T-helper 17 cell (primary cell): ENCODE measurements around the gene PIAS3. TPM values are rescaled to one million over a fixed set of nuclear protein-coding genes. Genes with fewer than 3 reads are reported as not detected.
"Not testable (repeated sequence)": the region's sequence is repeated elsewhere in the genome, so short reads cannot be mapped to it uniquely, and the experiment has no call there.

ENCODE experiments used
- ATAC-seq: fragments of 150-1000 bp; cut with Tn5 transposase; 2 replicates; pipeline ENCODE4 v1.10.0; 2021; ENCODE audit warnings: mild to moderate bottlenecking, moderate library complexity
- DNase-seq, 3 donors: peaks; one replicate each; pipeline versions ENCODE4 v3.0.0 to v3.0.0-alpha.2; 2020 to 2021
- H3K9me3 ChIP-seq: one replicate; pipeline ENCODE4 v1.7.0; 2013; ENCODE audit warnings: low read length, mild to moderate bottlenecking; ENCODE audit not compliant: control insufficient read depth, poor library complexity, severe bottlenecking
- H3K27ac Mint-ChIP-seq: one replicate; pipeline ENCODE4 v1.8.0; 2022; ENCODE audit warnings: mild to moderate bottlenecking, moderate library complexity, mixed read lengths
- H3K27me3 Mint-ChIP-seq: one replicate; pipeline ENCODE4 v1.8.0; 2022; ENCODE audit warnings: mixed read lengths
- H3K36me3 Mint-ChIP-seq: one replicate; pipeline ENCODE4 v1.8.0; 2022; ENCODE audit warnings: low read depth, mixed read lengths
- H3K4me1 Mint-ChIP-seq: one replicate; pipeline ENCODE4 v1.8.0; 2022; ENCODE audit warnings: mild to moderate bottlenecking, mixed read lengths
- H3K4me3 Mint-ChIP-seq: one replicate; pipeline ENCODE4 v1.8.0; 2022; ENCODE audit warnings: mild to moderate bottlenecking, moderate library complexity, mixed read lengths
- total RNA-seq, 4 donors: library from RNA in 2 of 4; stranded (reverse) in 2 of 4; gene quantifications; one replicate each; pipeline ENCODE4 v1.2.3 and lab custom pipeline; 2022 to 2026

The PIAS3 gene
- total RNA-seq, 2 donors from 2014 or later, result 19.0 to 20.0 TPM

DNA sequence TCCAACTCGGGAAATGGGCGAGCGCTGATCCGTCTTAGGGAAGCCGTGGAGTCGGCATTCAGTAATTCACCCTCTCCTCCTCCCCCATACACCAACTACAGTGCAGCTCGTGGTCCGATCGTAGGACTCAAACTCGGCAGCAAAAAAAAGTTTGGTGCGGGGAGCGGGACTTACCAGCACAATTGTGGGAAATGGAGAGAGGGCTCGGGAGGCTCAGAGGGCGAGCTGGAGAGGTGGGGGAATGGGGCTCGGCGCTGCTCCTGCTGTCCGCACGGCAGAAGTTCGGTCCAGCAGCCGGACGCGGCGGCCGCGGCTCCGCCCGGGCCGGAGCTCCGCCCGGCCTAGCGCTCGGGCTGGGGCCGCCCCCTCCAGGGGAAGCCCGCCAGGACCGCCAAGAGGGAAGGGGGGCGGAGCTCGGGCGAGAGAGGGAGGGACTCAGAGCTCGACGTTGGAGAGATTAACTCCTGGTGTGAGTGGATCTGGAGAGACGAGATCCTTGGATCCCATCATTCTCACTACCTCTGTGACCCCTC, 676 bp upstream of the PIAS3 start:
- Mint-ChIP-seq H3K27ac (peak overlapping the region; percentile 82), H3K36me3 (peaks cover 5% of the 10 kb centered on the region), H3K4me1 (peaks cover 20% of the 10 kb centered on the region), H3K27me3 (no peaks in the 10 kb centered on the region), H3K4me3 (peak overlapping the region; percentile 96)
- DNase-seq, result peak; percentile 65 to 74 (median 69)
- H3K9me3 ChIP-seq, result no peaks in the 10 kb centered on the region
- ATAC-seq, result peak; percentile 75

DNA sequence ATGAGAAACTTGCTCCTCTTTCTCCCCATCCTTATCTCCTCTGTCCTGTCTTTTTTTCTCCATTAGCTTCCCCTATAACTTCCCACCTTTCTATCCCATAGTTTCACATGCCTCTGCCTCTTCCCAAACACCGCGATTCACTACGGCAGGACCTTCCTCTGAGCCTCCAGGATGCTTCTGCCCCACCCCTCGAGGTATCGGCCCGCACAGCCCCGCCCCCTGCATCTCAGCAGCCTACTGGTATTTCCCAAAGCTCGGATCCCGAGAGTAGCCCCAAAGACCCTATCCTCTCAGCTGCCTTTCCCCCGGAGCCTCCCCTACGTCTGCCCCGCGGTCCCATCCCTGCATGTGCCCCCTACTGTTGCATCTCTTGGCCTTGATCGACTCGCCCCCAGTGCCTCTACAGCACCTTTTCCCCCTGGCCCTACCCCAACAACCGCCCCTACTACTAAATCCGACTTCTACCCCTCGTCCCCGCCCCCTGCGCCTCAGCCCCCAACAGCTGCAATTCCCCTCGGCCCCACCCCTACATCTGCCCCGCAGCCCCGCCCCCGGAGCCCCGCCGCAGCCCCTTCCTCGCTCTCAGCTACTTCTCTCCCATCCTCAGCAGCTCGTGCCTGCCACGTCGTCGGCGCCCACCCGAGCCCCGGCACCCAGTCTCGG, 512 bp downstream of the PIAS3 start:
- H3K27ac Mint-ChIP-seq, result peak overlapping the region; percentile 82
- peaks cover 11% of the 10 kb centered on the region for H3K36me3 Mint-ChIP-seq
- ATAC-seq (peak; percentile 54), DNase-seq (peak; percentile 17 to 70 (median 69))
- H3K9me3 ChIP-seq, result no peaks in the 10 kb centered on the region
- H3K4me3 Mint-ChIP-seq, result peak overlapping the region; percentile 96
- H3K27me3 Mint-ChIP-seq, result no peaks in the 10 kb centered on the region
- H3K4me1 Mint-ChIP-seq, result peaks cover 20% of the 10 kb centered on the region

- H3K36me3 Mint-ChIP-seq, result peaks cover 13% of the 10 kb centered on the region
- peak overlapping the region; percentile 82 for H3K27ac Mint-ChIP-seq
- no peak for DNase-seq
- H3K4me1 Mint-ChIP-seq, result peaks cover 22% of the 10 kb centered on the region
- H3K4me3 Mint-ChIP-seq, result peak overlapping the region; percentile 96
- ATAC-seq, result no peak
- H3K27me3 Mint-ChIP-seq, result no peaks in the 10 kb centered on the region
- H3K9me3 ChIP-seq, result no peaks in the 10 kb centered on the region
Measured at GRCh38 chr1:145857170-145857569, 1.7 kb downstream of the PIAS3 start.

DNA sequence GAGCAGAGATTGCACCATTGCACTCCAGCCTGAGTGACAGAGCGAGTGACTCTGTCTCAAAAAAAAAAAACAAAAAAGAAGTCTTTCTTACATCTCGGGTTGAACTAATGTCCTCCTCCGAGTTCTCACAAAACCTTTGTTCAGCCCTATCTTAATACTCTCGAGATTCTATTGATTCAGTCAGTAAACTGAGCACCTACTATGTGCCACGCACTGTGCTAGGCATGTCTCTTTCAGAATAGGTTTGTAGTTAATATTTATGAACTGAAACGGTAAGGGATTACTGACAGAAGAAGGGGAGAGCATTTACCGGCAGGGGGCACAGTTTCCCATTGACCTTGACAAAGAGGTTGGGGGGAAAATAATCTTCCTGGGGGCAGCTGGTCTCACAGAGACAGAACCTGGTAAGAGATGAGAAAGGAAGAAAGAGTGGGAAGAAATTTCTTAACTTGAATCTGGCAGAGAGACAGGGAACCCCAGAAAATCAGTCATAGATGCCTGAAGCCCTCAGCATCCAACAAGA, 3.4 kb downstream of the PIAS3 start:
- Mint-ChIP-seq H3K4me3 (no peak overlapping the region), H3K4me1 (peaks cover 22% of the 10 kb centered on the region), H3K27me3 (no peaks in the 10 kb centered on the region), H3K36me3 (peaks cover 17% of the 10 kb centered on the region), H3K27ac (peak overlapping the region; percentile 82)
- ATAC-seq (no peak), DNase-seq (no peak)
- no peaks in the 10 kb centered on the region for H3K9me3 ChIP-seq

- H3K4me1 Mint-ChIP-seq, result peaks cover 12% of the 10 kb centered on the region
Measured at GRCh38 chr1:145849356-145850160, 9.3 kb downstream of the PIAS3 start.

DNA sequence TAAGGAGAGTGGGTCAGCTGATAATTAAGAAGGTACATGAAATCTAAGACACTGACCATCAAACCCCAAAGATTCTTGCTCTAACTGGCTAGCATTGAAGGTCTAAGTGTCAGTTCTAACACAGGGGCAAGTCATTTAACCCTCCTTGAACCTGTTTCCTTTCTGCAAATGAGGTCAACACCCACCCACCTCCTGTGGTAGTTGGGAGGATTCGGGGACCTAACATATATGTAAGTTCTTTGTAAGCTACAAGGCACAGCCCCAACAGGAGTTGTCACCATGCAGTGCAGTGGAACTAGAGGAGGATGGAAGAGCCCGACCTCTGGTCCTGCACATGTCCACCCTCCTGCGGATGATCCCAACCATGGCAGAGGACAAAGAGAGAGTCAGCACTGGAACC, 11.1 kb downstream of the PIAS3 start:
- no peaks in the 10 kb centered on the region for H3K9me3 ChIP-seq
- DNase-seq, result no peak
- no peak overlapping the region for H3K4me3 Mint-ChIP-seq
- peaks cover 12% of the 10 kb centered on the region for H3K4me1 Mint-ChIP-seq
- peaks cover 5% of the 10 kb centered on the region for H3K36me3 Mint-ChIP-seq
- H3K27me3 Mint-ChIP-seq, result no peaks in the 10 kb centered on the region
- no peak overlapping the region for H3K27ac Mint-ChIP-seq
- no peak for ATAC-seq

More at GRCh38 chr1:145849356-145850160, 9.3 kb downstream of the PIAS3 start:
- no peak for DNase-seq
- ATAC-seq, result no peak
- H3K9me3 ChIP-seq, result no peaks in the 10 kb centered on the region
- Mint-ChIP-seq H3K4me3 (no peak overlapping the region), H3K36me3 (peaks cover 12% of the 10 kb centered on the region), H3K27ac (peak overlapping the region; percentile 56), H3K27me3 (no peaks in the 10 kb centered on the region)

DNA sequence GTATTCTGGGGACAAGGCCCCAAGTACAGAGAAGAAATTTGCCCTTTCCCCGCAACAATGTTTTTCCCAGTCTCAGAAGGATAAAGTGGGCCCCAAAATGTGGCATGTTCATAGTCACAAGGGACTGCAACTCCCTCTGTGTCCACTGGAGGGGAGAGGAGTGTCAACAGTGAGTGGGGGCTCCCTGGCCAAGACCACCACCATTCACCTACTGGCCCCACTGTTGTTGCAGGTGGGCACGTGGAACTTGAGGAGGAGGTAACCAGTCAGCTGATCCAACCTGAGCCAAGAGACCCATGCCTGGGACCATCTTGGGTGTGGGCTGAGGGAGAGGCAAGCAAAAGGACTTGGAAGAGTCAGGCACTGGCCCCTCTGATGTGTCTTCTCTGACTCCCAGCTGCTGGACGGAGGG, 12.7 kb downstream of the PIAS3 start:
- H3K9me3 ChIP-seq, result no peaks in the 10 kb centered on the region
- Mint-ChIP-seq H3K27me3 (no peaks in the 10 kb centered on the region), H3K4me3 (no peak overlapping the region), H3K4me1 (peaks cover 10% of the 10 kb centered on the region), H3K36me3 (peaks cover 3% of the 10 kb centered on the region), H3K27ac (no peak overlapping the region)
- DNase-seq (no peak), ATAC-seq (peak; percentile 58)

DNA sequence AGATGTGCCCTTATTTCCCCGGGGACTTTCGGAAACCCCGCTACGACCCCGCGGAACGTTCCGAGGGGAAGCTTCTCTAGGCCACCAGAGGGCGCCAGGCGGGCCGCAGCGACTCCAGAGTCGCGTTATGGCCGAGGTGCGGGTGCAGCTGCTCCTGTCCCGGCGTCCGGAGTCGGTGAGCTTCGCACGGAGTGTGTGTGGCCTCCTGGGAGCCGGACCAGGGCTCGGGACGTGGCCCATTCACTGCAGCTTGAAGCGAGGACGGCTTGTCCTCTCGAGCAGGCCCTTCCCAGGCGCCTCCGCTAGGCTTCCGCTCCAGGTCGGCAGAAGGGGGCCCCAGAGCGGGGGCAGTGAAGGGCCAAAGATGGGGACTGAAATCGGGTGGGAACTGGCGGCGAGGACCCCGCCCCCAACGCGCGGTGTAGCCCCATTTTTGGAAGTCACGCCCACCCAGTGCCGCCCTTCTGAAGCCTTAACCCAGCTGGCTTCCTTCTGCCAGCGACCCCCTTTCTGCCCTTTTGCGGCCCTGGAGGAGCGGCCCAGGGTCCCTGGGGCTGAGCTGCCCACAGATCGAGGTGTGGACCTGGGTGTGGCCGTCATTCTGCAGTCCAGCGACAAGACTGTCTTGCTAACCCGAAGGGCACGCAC, 13.2 kb downstream of the PIAS3 start, which contains the start of gene NUDT17:
Gene NUDT17, plus strand, starts transcription at position 117 of the 648 bp plus-strand sequence. Its CDS starts 11 bp downstream, at position 128.
- DNase-seq, result peak; percentile 63 to 72 (median 67)
- Mint-ChIP-seq H3K4me1 (peaks cover 7% of the 10 kb centered on the region), H3K36me3 (no peaks in the 10 kb centered on the region), H3K27ac (no peak within 1 kb of the TSS), H3K4me3 (no peak within 1 kb of the TSS), H3K27me3 (no peaks in the 10 kb centered on the region)
- peak; percentile 85 for ATAC-seq
- no peaks in the 10 kb centered on the region for H3K9me3 ChIP-seq

DNA sequence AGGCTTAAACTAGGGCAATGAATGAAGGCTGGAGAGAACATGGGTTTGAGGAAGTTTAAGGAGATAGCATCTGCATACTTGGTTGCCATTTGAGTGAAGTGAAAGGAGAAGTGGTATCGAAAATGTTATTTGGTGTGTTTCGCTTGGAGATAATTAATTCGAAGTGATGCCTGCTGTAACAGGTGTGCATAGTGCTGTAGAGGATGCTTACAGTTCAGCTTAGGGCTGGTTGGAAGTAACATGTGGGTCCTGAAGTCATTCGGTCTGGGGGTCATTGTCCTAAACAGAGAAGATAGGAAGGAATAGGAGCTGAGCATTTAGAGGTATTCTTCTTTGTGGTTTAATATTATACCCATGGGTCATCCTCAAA, 13.8 kb downstream of the PIAS3 start:
- H3K4me1 Mint-ChIP-seq, result peaks cover 7% of the 10 kb centered on the region
- H3K36me3 Mint-ChIP-seq, result no peaks in the 10 kb centered on the region
- H3K4me3 Mint-ChIP-seq, result no peak overlapping the region
- H3K9me3 ChIP-seq, result no peaks in the 10 kb centered on the region
- H3K27me3 Mint-ChIP-seq, result no peaks in the 10 kb centered on the region
- DNase-seq, result no peak
- ATAC-seq, result peak; percentile 73
- no peak overlapping the region for H3K27ac Mint-ChIP-seq

DNA sequence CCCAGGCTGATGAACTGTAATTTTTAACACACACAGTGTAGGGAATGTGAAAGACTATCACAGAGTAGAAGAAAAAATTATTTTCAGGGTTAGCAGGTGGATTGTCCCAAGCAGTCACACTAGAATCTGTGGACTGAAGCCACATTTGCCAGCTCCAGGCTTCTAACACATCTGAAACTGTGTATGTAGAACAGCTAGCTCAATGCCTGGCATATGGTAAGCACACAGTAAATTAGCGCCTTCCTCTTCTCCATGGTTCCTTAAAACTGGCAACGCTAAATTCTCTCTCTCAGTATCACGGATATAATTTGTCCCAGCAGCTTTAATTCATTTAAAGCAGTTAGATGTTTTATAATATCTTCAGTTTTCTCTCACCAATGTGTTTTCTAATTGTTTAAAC, 15.8 kb downstream of the PIAS3 start:
- Mint-ChIP-seq H3K27ac (no peak overlapping the region), H3K4me1 (peaks cover 5% of the 10 kb centered on the region)
- no peak for ATAC-seq

DNA sequence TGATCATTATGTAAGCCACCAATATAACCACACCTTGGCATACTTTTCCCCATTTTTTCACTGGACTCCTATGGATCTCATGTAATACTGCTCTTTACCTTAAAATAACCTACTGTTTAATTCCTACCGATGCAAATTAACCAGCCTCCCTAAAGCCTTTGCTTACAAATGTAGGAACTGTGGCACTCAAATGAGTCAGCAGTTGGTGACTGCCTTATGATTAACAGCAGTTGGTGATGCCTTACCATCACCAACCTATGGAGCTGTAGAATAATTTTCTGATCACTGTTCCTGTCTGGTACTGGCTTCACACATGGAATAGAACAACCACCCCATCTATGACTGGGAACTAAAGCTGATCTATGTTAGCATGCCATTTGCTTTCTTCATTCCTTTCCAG, 21.2 kb downstream of the PIAS3 start:
- no peaks in the 10 kb centered on the region for H3K4me1 Mint-ChIP-seq
- DNase-seq (no peak), ATAC-seq (no peak)
- no peaks in the 10 kb centered on the region for H3K27me3 Mint-ChIP-seq
- H3K4me3 Mint-ChIP-seq, result no peak overlapping the region
- H3K9me3 ChIP-seq, result no peaks in the 10 kb centered on the region
- no peak overlapping the region for H3K27ac Mint-ChIP-seq
- no peaks in the 10 kb centered on the region for H3K36me3 Mint-ChIP-seq

More for the DNA sequence above, 15.8 kb downstream of the PIAS3 start:
- H3K36me3 Mint-ChIP-seq, result no peaks in the 10 kb centered on the region
- H3K4me3 Mint-ChIP-seq, result no peak overlapping the region
- no peaks in the 10 kb centered on the region for H3K9me3 ChIP-seq
- no peak for DNase-seq
- H3K27me3 Mint-ChIP-seq, result no peaks in the 10 kb centered on the region

- Mint-ChIP-seq H3K36me3 (peaks cover 25% of the 10 kb centered on the region), H3K4me1 (peaks cover 27% of the 10 kb centered on the region)
- not testable (repeated sequence) for H3K4me3 Mint-ChIP-seq, DNase-seq, H3K27ac Mint-ChIP-seq, ATAC-seq, H3K9me3 ChIP-seq, H3K27me3 Mint-ChIP-seq
Measured at GRCh38 chr1:145830810-145831209, 28.1 kb downstream of the PIAS3 start.
